Suprapubic skin (tissue), 4 donors: ENCODE results near the gene OLA1.

Experiments used
- POLR2A ChIP-seq, 2 donors: fragments of 450-650 bp; IDR thresholded peaks; one replicate each; pipeline ENCODE4 v1.6.1; 2017; ENCODE audit warnings: antibody characterized with exemption in 2 of 2, mild to moderate bottlenecking in 2 of 2, moderate library complexity in 2 of 2
- POLR2AphosphoS5 ChIP-seq, 3 donors: sonication (generic); formaldehyde crosslinking; IDR thresholded peaks; one replicate each; pipeline ENCODE4 v1.6.1; 2017; ENCODE audit warnings: antibody characterized with exemption in 3 of 3
- TF ChIP-seq, protein P1 (sequence below), 2 donors: fragments of 200-600 bp in 1 of 2; fragments of 450-650 bp in 1 of 2; sonication (generic) in 1 of 2; IDR thresholded peaks; one replicate each; pipeline ENCODE4 v1.5.1; 2016 to 2019; ENCODE audit warnings: antibody characterized with exemption in 2 of 2, mild to moderate bottlenecking in 1 of 2, moderate library complexity in 1 of 2

DNA sequence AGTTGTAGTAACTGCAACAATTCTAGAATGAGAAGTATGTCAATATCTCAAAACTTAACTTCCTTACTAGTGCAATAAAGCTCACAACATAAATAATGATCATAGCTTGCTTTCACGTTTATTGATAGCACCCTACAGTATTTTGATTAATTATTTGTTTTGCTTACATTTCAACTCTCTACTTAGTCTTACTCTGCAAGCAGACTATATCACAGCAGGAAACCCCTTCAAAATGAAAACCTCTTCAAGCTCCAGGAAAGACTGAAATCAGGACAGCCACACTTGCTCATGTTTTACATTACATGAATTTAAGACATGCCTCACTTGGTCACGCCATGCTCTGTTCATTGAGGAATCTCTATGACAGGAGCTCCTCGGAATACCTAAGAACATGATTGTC, 3.3 kb downstream of the OLA1 start:
- TF ChIP-seq POLR2AphosphoS5 (IDR thresholded peaks at IDR 0.05) (no peak), POLR2A (IDR thresholded peaks at IDR 0.05) (no peak)
- TF ChIP-seq, protein P1, sequence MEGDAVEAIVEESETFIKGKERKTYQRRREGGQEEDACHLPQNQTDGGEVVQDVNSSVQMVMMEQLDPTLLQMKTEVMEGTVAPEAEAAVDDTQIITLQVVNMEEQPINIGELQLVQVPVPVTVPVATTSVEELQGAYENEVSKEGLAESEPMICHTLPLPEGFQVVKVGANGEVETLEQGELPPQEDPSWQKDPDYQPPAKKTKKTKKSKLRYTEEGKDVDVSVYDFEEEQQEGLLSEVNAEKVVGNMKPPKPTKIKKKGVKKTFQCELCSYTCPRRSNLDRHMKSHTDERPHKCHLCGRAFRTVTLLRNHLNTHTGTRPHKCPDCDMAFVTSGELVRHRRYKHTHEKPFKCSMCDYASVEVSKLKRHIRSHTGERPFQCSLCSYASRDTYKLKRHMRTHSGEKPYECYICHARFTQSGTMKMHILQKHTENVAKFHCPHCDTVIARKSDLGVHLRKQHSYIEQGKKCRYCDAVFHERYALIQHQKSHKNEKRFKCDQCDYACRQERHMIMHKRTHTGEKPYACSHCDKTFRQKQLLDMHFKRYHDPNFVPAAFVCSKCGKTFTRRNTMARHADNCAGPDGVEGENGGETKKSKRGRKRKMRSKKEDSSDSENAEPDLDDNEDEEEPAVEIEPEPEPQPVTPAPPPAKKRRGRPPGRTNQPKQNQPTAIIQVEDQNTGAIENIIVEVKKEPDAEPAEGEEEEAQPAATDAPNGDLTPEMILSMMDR (IDR thresholded peaks at IDR 0.05), result no peak
